HG03342 (cell line): ENCODE results near the gene SEPTIN2.
"Not testable (repeated sequence)": the region's sequence is repeated elsewhere in the genome, so short reads cannot be mapped to it uniquely, and the experiment has no call there.

Experiments used
- ATAC-seq: cut with Tn5 transposase; IDR thresholded peaks from one replicate; pipeline ENCODE4 v1.9.1; 2021; ENCODE audit warnings: mild to moderate bottlenecking, moderate library complexity; ENCODE audit not compliant: unreplicated experiment

Gene SEPTIN2

DNA sequence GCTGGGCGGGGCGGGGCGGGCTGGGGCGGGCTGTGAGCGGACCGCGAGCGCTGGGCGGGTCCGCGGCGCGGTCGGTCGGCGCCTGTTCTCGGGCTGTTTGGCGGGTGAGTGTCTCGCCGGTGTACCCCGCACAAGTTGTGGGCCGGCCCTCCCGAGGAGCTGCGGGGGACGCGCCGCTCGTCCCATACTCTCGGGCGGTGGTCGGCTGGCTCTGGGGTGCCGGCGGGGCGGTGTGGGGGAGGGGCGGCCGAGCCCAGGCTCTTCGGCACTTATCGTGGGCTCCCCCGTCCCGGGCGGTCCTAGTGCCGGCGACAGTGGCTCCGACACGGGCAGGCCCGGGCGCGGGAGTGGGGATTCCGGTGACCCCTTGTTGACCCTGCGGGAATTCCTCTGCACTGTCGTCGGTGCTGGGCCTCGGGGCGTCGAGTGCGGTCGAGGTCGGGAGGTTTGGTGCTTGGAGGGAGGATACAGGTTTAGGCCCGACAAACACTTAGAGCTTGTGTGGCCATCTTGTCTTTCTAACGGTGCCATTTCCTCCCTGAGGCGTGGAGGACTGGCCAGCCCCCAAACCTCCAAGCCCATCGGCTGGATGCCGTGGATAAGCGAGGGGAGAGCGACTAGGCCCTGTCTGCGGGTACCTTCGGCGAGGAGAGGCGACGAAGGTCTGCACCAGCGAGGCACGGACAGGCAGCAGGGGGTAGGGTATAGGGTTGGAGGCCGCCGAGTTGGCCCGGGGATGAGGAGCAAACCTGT lies at the start of gene SEPTIN2:
TSS of gene SEPTIN2 (plus strand) at position 47 of the 753 bp plus-strand sequence. CDS start 8,308 bp downstream, outside the sequence.
- ATAC-seq: peak; percentile 38

DNA sequence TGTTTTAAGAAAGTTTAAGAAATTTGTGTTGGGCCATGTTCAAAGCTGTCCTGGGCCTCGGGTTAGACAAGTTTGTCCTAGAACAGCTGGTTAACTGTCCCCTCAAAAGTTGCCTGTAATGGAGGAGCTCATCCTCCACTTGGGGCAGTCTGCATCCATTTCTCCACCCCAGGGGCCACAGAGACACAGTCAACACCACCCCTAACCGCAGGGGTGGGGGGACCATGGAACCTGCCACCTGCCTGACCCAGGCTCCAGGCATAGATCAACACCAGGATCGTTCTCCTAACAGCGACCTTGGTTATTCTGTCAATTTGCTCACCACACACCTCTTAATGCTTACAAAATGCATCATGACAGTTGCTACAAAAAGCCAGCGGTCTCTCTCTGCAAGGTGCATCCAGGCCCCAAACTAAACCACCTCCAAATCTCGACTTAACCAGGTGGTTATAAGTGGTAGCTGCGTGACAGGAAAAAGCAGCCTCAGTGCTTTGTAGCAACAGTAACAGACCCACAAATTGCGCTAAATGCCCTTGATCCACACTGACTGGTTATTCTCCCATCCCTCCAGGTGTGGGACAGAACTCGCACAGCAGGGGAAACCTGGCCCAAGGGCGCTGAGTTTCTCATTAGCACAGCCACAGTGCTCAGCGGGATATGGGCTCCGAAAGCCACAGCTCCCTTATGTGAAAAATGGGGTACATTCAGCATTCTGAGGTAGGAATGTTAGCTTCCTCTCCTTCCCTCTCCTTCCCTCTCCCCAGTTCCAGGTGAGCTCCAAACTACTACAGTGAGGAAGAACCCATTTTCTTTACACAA lies 48.3 kb upstream of the SEPTIN2 start:
- ATAC-seq: no peak

DNA sequence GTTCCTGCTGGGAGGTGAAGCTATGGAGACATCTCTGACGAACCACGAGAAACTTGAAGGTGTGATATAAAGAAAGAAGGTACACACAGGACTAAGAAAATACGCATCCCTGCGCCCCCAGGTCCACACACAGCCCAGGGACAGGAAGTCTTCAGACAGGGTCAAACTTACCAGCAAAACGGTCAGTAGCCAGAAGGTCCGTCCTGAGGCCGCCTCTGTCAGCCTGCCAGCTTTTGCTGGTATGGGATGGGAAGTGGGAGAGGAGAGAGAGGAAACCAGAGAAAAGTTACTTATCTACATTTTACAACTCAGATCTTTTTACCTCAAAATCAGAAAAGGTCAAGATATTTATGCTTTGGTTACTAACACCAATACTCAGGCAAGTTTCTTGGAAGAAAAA lies 47.4 kb upstream of the SEPTIN2 start:
- no peak for ATAC-seq

DNA sequence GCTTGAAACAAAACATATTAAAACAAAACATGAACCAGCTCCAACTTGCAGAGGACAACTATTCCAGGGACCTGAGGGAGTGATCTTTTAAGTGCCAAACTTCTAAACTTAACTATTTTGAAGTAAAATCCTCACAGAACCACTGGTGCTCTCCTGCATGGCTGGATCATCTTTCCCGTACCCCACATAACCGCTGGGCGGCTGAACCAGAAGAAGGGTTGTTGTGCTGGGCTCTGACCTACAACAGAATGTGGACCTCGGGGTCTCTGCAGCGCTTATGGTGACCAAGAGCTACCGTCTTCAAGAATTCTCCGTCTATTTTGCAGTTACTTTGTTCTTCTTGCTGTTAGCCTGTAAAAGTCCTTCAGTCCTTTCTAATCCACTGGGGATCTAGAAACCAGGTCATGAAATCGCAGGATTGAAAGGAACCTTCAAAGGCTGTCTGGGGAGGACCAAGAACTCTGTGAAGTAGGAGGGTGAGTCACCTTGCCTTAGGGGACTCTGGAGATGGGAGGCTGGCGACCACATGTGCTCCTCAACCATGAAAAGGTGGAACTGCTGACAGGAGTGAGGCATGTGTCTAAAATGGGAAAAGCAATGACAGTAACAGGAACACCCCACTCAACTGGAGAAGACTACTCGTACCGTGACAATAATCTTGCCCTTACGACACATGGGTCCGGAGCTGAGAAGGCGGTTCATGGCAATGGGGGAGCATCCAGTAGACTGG lies 46.8 kb upstream of the SEPTIN2 start:
- no peak for ATAC-seq

DNA sequence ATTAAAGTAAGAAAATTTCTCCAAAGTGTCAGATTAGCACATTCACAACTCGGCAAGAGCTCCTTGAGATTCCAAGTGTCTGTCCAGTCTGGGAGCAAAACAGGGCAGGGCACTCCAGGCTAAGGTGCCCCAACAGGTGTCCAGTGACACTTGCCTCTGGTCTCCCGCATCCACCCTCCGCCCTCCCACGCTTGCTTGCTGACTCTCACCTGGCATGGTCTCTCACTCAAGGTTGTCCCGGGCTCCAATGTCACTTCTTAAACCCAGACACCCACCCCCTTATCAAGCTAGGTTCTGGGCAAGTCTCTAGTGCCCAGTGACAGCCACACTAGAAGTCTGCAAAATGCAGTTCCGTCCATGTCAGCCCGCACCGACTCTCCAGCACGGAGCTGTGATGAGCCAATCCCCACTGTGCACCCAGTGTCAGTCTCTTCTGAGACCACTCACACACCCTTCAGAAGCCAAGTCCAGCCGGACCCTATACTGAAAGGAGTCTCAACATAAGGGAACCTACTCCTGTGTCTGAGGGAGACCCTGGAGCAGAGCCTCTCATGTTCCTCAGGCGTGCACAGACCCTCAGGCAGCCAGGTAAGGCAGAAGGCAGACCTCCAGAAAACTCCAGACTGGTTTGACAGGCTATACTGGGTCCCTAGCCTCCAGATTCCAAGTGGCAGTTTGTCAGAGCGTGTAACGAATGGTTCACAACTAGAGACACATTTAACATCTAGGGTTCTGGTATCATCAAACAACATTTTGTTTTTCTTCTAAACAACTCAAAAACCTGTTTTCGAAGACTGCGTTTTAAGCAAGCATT lies 45.8 kb upstream of the SEPTIN2 start:
- ATAC-seq: no peak

DNA sequence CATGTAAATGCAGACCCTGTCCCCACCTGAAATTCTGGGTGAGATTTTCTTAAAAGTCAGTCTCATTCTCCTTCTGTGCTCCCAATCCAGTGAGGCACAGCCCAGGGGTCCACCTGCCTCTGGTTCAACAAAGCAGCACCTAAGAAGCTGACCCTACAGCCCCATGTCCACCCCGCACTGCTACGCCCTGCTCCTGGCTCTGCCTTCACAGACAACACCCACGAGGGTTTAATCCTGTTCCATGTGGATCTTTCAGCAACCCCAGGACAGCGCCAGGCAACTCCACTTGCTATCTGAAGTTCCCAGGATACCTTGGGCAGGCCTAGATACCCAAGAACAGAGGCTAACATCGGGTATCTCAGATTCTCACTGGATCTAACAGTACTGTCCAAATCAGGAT lies 45.2 kb upstream of the SEPTIN2 start:
- no peak for ATAC-seq

DNA sequence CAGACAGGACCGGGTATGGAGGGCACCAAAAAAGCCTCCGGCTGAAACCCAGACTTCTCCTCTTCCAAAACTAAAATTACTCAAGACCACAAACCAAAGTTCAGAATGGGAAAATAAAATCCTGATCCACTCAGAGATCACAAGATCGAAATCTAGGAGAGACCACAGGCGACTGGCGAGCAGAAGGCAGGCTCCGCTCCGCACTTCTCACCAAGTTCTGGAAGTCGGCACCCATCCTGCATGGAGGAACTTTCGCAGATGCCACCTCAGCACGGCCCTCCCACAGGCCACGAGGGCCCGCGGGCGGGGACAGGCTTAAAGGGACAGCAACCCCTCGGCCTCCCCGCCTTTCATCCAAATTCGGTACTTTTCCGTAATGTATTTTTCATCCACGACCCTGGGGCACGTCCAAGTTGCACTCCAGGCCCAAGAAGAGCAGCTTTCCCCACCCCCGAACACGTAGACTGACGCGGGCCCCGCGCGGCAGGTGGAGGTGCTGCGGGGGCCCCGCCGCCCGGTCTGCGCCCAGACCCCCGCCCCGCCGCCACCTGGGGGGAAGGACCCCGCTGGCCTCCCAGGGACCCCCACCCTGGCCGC lies 43.9 kb upstream of the SEPTIN2 start:
- ATAC-seq: peak; percentile 43

DNA sequence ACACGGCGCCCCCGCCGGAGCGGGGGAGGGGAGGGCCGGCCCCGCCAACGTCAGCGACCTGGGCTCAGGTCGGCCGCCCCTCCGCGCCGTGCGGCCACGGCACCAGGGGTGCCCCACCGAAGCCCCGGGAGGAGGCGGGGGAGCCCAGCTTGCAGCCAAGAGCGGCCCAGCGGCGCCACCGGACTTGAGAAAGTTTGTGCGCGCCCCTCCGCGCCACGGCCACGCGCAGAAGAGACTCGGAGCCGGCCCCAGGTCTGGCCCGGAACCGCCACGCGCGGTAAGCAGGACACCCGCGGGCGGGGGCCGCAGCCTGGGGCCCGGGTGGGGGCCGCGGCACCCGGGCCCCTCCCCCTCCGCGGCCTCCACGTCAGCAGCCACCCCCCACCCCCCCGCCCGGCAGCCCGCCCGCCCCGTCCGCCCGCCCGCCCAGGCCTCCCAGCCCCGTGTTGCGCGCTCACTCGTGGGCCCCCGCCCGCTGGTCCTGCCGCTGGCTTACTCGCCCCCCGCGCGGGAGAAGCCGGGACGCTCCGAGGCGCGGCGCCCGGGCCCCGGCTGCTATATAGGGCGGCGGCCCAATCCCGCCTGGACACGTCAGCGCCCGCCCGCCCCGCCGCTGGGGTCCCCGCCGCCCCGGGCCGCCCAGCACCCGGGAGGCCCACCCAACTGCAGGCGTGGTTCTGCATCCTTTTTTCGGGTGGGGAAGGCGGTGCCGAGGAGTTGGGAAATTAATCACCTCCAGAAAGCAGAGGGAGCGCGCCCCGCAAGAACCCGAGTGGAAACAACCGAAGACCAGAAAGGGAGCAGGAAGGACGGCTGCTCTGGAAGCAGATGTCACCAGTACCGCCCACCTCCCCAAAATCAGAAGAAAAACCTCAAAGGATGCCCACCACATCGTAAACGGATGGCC lies 43.2 kb upstream of the SEPTIN2 start:
- peak; percentile 51 for ATAC-seq

DNA sequence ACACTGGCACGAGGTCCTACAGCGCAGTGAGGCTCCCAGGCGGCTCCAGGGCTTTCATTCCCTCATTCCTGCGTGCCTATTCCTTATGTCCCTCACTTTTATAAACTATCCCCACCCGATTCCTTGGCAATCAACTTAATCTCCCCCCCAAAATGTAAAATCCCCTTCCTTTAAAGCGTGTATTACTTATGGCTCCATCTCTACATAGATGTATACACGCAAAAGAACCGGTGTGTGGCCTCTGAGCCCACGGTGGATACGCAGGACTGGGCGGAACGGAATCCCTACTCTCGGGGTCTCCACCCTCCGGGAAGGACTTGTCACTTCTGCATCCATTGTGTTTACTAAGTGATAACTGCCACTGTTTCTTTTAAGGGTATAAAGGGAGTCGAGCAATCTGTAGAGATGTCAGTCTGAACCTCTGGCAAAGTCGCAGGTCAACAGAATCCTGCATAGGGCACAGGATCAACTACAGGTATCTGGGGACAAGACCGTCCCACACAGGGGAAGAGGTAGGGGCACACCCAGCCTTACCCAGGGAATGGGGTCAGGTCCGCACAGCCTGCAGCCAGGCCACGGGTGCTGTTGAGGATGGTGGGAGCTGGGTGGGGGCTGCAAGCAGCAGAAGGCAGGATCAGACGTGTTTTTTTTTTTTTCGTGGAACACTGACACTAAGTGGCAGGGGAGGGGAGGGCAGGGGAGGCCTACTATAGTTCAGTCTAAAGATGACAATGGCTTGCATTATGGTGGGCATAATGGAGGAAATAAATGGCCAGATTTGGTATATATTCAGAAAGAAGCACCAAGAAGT lies 42.3 kb upstream of the SEPTIN2 start:
- ATAC-seq: no peak

DNA sequence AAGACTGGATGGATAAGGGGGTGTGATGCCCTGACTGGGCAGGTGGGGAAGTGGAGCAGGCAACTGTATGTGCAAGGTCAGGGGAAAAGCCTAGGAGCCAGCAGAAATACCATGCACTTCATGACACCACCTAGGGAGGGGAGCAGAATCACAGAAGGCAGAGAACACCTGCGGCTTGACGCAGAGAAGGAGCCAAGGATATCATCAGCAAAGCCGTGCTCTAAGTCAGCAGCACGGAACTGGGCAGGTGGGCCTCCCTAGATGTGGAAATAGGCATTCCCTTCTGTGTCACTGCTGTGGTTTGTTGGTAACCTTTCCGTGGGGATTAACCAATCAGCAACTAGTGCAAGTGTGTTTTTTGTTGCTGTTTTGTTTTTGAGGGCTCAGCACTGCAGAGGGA lies 41.6 kb upstream of the SEPTIN2 start:
- ATAC-seq: no peak

DNA sequence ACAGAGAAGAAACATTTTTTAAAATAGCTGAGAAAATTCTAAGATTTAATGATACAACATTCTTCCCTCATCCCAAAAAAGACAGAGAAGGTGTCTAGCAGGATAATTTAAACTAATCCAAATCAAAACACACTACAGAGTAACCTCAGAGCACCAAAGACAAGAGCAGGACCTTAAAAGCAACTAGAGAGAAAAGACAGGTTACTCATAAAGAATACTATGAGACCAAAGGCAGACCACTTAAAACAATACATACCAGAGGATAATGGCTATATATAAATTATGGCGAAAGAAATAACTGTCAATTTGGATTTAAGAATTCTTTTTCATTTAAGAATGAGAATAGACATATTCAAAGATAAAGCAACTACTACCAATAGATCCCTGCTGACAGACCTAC lies 40.2 kb upstream of the SEPTIN2 start:
- no peak for ATAC-seq

DNA sequence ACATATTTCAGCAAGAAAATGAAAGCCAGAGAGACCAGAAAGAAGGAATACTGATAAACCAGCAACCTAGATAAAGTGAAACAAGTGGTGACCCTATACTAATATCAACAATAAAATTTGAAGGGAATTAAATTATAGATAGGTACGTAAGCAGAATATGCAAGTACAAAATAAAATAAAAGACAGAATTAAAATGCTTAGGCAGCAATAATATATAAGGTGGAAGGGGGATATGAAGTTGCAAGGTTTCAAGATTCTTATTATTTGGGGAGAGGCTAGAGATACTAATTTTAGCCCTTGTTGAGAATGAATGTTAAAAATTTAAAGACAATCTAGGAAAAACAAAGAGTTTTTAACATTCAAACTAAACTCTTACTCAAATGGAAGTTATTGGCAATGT lies 39.8 kb upstream of the SEPTIN2 start:
- no peak for ATAC-seq

DNA sequence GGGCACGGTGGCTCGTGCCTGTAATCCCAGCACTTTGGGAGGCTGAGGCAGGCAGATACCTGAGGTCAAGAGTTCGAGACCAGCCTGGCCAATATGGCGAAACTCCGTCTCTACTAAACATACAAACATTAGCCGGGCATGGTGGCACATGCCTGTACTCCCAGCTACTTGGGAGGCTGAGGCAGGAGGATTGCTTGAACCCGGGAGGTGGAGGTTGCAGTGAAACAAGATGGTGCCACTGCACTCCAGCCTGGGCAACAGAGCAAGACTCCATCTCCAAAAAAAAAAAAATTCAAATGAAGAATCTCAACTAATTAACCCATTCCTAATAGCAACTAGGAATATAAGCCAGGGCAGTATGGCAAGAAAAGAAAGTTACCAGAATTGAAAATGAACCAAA lies 37.4 kb upstream of the SEPTIN2 start:
- ATAC-seq: not testable (repeated sequence)

DNA sequence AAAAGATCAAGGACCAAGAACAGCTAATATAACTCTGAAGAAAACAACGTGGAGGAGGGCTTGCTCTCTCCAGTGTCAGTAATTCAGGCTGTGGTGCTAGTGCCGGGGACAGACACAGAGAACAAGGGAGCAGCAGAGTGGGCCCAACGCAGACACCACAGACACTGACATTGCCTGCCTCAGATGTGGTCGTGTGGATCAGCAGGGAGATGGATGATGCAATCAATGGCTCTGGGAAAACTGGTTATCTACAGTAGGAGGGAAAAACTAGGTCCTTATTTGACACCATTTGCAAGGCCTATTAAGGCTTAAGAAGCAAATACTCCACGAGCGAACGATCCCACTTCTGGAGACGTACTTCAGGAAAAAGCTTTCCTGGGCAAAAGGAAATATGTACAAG lies 36.3 kb upstream of the SEPTIN2 start:
- ATAC-seq: no peak

DNA sequence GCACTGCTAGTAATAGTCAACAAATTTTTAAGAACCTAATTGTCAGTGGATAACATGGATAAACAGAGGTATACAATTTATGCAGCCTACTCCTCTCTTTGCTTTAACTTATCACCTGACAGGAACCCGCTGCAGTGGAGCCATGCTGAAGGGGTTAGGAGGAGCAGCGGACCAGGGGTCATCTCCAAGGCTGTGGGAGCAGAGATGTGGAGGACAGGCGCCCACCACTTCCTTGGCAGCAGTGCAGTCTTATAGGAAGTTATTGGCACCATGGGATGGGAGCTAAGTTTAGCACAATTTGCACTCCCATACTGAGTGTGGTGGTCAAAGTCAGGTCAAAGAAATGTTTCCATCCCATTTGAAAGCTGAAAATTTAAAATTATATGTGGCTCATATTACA lies 35.9 kb upstream of the SEPTIN2 start:
- ATAC-seq: no peak

DNA sequence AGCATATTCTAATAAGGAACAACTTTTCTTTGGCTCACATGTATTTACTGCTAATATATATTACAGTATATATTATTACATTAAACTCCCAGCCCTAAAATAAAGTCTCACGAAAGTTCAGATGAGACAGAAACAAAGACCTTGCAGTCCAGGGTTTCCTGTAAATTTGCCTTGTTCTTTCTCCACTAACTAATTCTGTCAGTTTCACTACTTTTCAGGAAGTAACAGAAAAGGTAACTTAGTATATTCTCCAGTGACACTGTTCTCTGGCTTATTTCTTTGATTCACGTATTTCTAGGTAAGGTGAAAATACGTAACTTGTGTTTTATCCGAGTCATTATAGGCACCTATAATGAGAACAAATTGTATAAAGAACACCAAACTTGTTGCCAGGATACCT lies 35.4 kb upstream of the SEPTIN2 start:
- ATAC-seq: no peak

DNA sequence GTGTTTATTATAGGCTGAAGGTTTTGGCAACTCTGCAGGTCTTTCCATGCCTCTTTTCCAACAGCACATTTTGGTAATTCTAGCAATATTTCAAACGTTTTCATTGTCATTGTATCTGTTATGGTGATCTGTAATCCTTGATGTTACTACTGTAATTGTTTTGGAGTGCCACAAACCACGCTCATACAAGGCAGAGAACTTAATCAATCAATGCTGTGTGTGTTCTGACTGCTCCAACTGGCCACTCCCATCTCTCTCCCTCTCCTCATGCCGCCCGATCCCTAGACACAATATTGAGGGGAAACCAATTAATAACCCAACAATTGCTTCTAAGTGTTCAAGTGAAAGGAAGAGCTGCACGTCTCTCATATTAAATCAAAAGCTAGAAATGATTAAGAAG lies 33.2 kb upstream of the SEPTIN2 start:
- no peak for ATAC-seq

DNA sequence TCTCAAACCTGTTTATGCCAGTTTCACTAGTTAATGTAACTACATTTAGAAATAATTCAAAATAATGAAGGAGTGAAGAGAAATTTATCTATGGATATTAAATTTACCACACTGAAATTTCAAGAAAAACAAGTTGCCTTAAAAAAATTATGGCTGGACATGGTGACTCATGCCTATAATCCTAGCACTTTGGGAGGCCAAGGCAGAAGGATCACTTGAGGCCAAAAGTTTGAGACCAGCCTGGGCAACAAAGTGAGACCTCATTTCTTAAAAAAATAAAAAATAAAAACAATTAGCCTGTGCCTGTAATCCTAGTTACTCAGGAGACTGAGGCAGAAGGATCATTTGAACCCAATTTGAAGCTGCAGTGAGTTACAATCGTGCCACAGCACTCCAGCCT lies 30.1 kb upstream of the SEPTIN2 start:
- no peak for ATAC-seq
